ENCODE data around the gene NOL7. TPM values are rescaled to one million over a fixed set of nuclear protein-coding genes. Genes with fewer than 3 reads are reported as not detected.

NOL7 gene
- total and polyA plus RNA-seq, 10 donors: 44.6 to 73.6 (median 54.0) TPM

DNA sequence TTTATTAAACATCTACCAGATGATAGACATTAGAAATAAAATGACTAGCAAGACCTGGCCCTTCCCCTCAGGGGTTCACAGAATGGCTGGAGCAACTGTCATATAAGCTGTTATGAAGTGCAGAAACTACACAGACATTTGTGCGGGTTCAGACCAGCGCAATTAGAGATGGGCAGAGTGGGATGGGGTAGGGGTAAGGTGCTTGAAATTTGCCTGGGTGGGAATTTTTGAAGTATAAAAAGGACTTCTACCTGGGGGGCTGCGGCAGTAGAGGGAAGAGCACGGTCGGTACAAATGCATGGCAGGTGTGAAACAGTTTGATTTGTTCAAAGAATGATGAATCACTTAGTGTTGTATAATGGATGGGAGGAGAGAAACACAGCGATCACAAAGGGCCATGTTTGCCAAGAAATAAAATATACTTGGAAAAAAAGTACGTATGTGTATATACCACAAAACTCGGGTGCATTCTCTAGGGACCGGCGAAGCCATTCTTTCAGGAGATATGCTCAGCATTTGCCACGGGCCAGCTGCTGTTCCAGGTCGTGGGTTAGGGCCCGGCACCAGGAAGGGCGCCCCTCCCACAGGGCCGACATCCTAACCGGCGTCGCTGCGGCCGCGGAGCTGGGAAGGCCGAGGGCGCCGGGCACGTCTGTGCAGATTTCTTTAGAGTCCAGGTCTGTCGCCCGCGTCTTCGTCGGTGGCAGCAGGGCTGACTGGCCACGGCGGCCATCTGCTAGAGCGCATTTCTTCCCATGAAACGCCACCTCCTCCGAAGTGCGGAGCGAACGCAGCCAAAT lies 809 bp upstream of the NOL7 start:
- intact Hi-C loops (cut with DNase I; ENCODE audit: low total_unique reads): loop anchor here (5.0 kb wide), 1 partner anchor 98 kb away; the partner anchor contains the start of gene RANBP9
- no peaks in the 10 kb centered on the region for H3K9me3 ChIP-seq
- TF ChIP-seq, protein P1, sequence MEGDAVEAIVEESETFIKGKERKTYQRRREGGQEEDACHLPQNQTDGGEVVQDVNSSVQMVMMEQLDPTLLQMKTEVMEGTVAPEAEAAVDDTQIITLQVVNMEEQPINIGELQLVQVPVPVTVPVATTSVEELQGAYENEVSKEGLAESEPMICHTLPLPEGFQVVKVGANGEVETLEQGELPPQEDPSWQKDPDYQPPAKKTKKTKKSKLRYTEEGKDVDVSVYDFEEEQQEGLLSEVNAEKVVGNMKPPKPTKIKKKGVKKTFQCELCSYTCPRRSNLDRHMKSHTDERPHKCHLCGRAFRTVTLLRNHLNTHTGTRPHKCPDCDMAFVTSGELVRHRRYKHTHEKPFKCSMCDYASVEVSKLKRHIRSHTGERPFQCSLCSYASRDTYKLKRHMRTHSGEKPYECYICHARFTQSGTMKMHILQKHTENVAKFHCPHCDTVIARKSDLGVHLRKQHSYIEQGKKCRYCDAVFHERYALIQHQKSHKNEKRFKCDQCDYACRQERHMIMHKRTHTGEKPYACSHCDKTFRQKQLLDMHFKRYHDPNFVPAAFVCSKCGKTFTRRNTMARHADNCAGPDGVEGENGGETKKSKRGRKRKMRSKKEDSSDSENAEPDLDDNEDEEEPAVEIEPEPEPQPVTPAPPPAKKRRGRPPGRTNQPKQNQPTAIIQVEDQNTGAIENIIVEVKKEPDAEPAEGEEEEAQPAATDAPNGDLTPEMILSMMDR (IDR thresholded peaks at IDR 0.05 in 8 of 11, conservative IDR thresholded peaks at IDR 0.05 in 3 of 11): no peak
- H3K36me3 ChIP-seq: peaks cover 6 to 42% (median 25%) of the 10 kb centered on the region in 6 donors
- peaks cover 14 to 50% (median 43%) of the 10 kb centered on the region in 6 donors for H3K4me1 ChIP-seq
- peak overlapping the region; percentile 72 to 96 (median 90) for H3K4me3 ChIP-seq
- peak overlapping the region; percentile 83 to 96 (median 94) for H3K27ac ChIP-seq
- no peaks in the 10 kb centered on the region for H3K27me3 ChIP-seq (replicated peaks in 1 of 7)
- DNase-seq: peak; percentile 91
- 6 to 14% (median 7%) methylated on average over 18 to 38 of the region's 38 CpGs for WGBS, 5 donors

DNA sequence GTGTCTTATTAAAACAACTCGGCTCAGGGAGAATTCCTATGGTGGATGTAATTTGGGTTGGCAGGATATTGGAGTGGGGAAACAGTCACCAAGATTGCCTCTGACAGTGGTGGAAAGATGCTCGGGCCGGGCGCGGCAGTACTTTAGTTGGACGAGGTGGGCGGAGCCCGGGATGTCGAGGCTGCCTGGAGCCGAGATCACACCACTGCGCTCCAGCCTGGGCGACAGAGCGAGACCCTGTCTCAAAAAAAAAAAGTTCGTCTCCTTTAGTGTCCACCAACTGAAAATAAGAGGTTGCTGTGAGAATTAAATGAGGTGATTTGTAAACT lies 621 bp downstream of the NOL7 start:
- 0 to 1% (median 0%) methylated on average over 14 of the region's 14 CpGs for WGBS, 5 donors
- Histone ChIP-seq H3K27me3 (replicated peaks in 1 of 7) (no peaks in the 10 kb centered on the region), H3K27ac (peak overlapping the region; percentile 83 to 96 (median 94)), H3K4me3 (peak overlapping the region; percentile 72 to 96 (median 90)), H3K4me1 (peaks cover 14 to 57% (median 43%) of the 10 kb centered on the region in 6 donors), H3K9me3 (no peaks in the 10 kb centered on the region), H3K36me3 (peaks cover 6 to 57% (median 39%) of the 10 kb centered on the region in 6 donors)
- intact Hi-C loops (cut with DNase I; ENCODE audit: low total_unique reads): no loop called here
- DNase-seq: peak; percentile 88
- TF ChIP-seq POLR2AphosphoS5 (IDR thresholded peaks at IDR 0.05) (no peak), POLR2A (IDR thresholded peaks at IDR 0.05) (no peak)
- TF ChIP-seq, protein P1 (IDR thresholded peaks at IDR 0.05 in 8 of 11, conservative IDR thresholded peaks at IDR 0.05 in 3 of 11): no peak

DNA sequence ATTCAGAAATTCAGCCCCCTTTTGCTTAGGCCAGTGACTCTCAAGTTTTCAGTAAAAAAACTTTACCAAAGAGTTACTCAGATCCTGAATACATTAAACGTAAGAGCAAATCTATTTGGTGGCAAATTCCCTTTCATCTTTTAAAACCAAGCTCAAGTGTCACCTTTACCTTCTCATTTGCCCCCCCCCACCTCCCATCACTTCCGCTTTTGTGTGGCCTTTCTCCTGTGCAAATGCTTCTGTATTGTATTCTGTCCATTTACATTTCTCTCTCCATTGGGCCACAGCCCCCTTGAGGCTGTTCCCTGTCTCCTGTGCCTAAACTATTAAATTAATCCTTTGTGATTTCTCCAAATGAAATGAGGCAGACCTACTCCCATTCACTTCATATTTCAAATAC lies 1.9 kb downstream of the NOL7 start:
- Histone ChIP-seq H3K27ac (no peak overlapping the region), H3K27me3 (replicated peaks in 1 of 7) (no peaks in the 10 kb centered on the region), H3K9me3 (no peaks in the 10 kb centered on the region), H3K4me1 (peaks cover 14 to 55% (median 37%) of the 10 kb centered on the region in 6 donors), H3K36me3 (peaks cover 6 to 70% (median 52%) of the 10 kb centered on the region in 6 donors), H3K4me3 (no peak overlapping the region)
- TF ChIP-seq, protein P1 (IDR thresholded peaks at IDR 0.05 in 8 of 11, conservative IDR thresholded peaks at IDR 0.05 in 3 of 11): no peak
- TF ChIP-seq POLR2A (IDR thresholded peaks at IDR 0.05): no peak
- TF ChIP-seq POLR2AphosphoS5 (IDR thresholded peaks at IDR 0.05): no peak
- intact Hi-C loops (cut with DNase I; ENCODE audit: low total_unique reads): no loop called here
- no peak for DNase-seq
- 70 to 81% (median 74%) methylated on average over 2 of the region's 2 CpGs for WGBS, 5 donors

DNA sequence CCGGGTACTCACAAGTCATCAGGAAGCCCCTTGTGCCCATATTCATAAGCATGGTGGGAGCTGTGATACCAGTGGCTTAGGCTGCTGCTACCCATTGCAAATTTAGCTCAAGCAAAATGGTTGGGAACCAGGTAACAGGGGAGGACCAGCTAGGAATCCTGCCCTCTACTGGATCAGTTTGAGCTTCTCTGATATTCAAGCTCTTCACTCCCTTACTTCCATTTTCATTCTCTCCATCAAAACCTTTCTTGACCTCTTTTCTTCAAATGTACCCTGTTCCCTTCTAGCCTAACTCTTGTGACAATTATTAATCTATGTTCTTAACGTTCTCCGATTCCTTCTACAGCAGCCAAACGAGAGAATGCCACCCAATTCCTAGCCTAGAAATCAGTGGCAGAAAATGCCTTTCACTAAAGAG lies 9.7 kb downstream of the NOL7 start:
- TF ChIP-seq POLR2A (IDR thresholded peaks at IDR 0.05): no peak
- peak in 1 of 3 donors; percentile 16 for TF ChIP-seq POLR2AphosphoS5 (IDR thresholded peaks at IDR 0.05)
- TF ChIP-seq, protein P1 (IDR thresholded peaks at IDR 0.05 in 8 of 11, conservative IDR thresholded peaks at IDR 0.05 in 3 of 11): peak in 7 of 11 experiments; percentile 18 to 50 (median 36)
- WGBS, 5 donors: 78 to 85% (median 81%) methylated on average over 4 of the region's 4 CpGs
- no peaks in the 10 kb centered on the region for H3K27me3 ChIP-seq (replicated peaks in 1 of 7)
- intact Hi-C loops (cut with DNase I; ENCODE audit: low total_unique reads): no loop called here
- H3K27ac ChIP-seq: peak overlapping the region in 1 of 8 donors; percentile 5
- H3K4me3 ChIP-seq: no peak overlapping the region
- DNase-seq: no peak
- peaks cover 0 to 100% (median 66%) of the 10 kb centered on the region in 6 donors for H3K36me3 ChIP-seq
- H3K9me3 ChIP-seq: no peaks in the 10 kb centered on the region
- peaks cover 0 to 27% (median 0%) of the 10 kb centered on the region in 6 donors for H3K4me1 ChIP-seq

All from spleen (tissue), 11 donors.